GM12865 (cell line): Measurements from ENCODE around the gene DISP1.

Experiments
- DNase-seq: peaks from one replicate; pipeline ENCODE4 v3.0.0; 2010; ENCODE audit warnings: low read depth
- H3K4me3 ChIP-seq: 2 replicates; pipeline ENCODE4 v1.5.1; 2011; ENCODE audit warnings: mild to moderate bottlenecking, low read depth, low read length, control low read depth
- CTCF ChIP-seq: IDR thresholded peaks from 2 replicates; pipeline ENCODE4 v1.5.1; 2011; ENCODE audit warnings: low read length, control low read depth, low read depth, inconsistent platforms; ENCODE audit not compliant: insufficient read depth; ENCODE audit errors: missing control alignments

Gene DISP1

GRCh38 chr1:222824641-222825040 is 9.8 kb downstream of the DISP1 start:
- DNase-seq = no peak
- no peak overlapping the region for H3K4me3 ChIP-seq
- no peak for TF ChIP-seq CTCF

GRCh38 chr1:222828939-222829338 is 14.1 kb downstream of the DISP1 start:
- no peak for DNase-seq
- TF ChIP-seq CTCF = no peak
- no peak overlapping the region for H3K4me3 ChIP-seq

- no peak overlapping the region for H3K4me3 ChIP-seq
- DNase-seq = no peak
- no peak for TF ChIP-seq CTCF
Observed at GRCh38 chr1:222829868-222830267, 15.0 kb downstream of the DISP1 start.

DNA sequence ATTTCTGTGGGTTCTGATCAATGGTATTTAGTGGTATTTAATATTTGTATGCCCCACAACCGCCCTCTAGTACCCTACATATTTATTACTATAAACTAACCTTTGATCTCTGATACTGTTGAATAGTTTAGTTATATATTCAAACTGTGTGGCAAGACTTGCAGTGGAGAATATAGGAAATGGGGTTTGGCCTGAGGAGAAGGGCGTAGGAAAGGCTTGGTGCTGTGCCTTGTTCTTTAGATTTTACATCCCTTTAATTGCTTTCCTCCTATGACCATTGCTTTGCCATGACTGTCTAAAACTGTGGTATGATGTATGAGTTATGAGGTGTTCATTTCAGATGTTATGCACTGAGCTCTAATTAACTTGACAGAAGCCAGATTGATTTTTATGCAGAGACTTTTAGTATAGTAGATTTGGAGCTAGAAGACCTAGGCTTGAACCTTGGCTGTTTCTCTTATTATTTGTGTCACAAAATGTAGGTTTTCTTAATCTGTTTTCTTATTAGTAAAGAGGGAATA is 18.6 kb downstream of the DISP1 start:
- no peak overlapping the region for H3K4me3 ChIP-seq
- TF ChIP-seq CTCF = no peak
- no peak for DNase-seq

- no peak for TF ChIP-seq CTCF
- no peak for DNase-seq
- H3K4me3 ChIP-seq = no peak overlapping the region
Observed at GRCh38 chr1:222843469-222844410, 28.9 kb downstream of the DISP1 start.

DNA sequence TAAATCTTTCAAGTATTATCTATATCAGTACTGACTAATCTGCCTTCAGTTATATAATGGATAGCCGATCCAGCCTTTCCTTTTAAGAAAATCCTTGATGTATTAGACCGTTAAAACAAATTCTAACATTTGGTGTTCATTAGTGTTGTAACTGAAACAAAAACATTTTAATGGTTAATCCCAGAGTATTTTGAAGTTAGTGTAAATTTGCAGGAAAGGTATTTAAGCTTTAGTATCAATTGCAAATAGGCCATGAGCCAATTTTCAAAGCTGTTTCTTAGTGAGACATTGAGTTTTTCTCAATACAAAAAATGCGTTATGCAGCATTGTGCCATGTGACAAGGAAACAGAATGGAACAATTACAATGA is 29.6 kb downstream of the DISP1 start:
- no peak for TF ChIP-seq CTCF
- no peak for DNase-seq
- no peak overlapping the region for H3K4me3 ChIP-seq
